Lung (tissue), 10 donors: Measurements from ENCODE around the gene PGA5. TPM values are rescaled to one million over a fixed set of nuclear protein-coding genes. Genes with fewer than 3 reads are reported as not detected.
A peak's percentile ranks its signal among the peaks of the same experiment; 100 is the strongest.
"Not testable (repeated sequence)": the region's sequence is repeated elsewhere in the genome, so short reads cannot be mapped to it uniquely, and the experiment has no call there.

ENCODE experiments used
- ATAC-seq: fragments of 200-7000 bp; cut with Tn5 transposase; one replicate; pipeline ENCODE4 v1.9.1; 2020; ENCODE audit warnings: moderate number of reproducible peaks; ENCODE audit not compliant: insufficient read depth, low FRiP score
- DNase-seq, 3 donors: peaks; one replicate each; pipeline ENCODE4 v3.0.0-alpha.2; 2013 to 2017
- H3K27ac ChIP-seq, 2 donors: one replicate each; pipeline ENCODE4 v1.5.1; 2013; ENCODE audit warnings: mild to moderate bottlenecking in 2 of 2, moderate library complexity in 2 of 2, control low read depth in 1 of 2, inconsistent platforms in 1 of 2, low read depth in 1 of 2, low read length in 1 of 2
- H3K27me3 ChIP-seq, 3 donors: one replicate each; pipeline ENCODE4 v1.5.1; 2013; ENCODE audit warnings: low read length in 2 of 3; ENCODE audit not compliant: control insufficient read depth in 3 of 3, insufficient read depth in 3 of 3
- H3K36me3 ChIP-seq, 4 donors: one replicate each; pipeline ENCODE4 v1.5.1; 2013; ENCODE audit warnings: low read length in 4 of 4, mild to moderate bottlenecking in 1 of 4, moderate library complexity in 1 of 4; ENCODE audit not compliant: control insufficient read depth in 4 of 4, insufficient read depth in 4 of 4
- H3K4me1 ChIP-seq, 5 donors: one replicate each; pipeline ENCODE4 v1.5.1; 2013; ENCODE audit warnings: low read length in 5 of 5, mild to moderate bottlenecking in 2 of 5, moderate library complexity in 1 of 5; ENCODE audit not compliant: control insufficient read depth in 5 of 5, insufficient read depth in 5 of 5
- H3K4me3 ChIP-seq: one replicate; pipeline ENCODE4 v1.5.1; 2013; ENCODE audit warnings: mild to moderate bottlenecking, control low read depth, moderate library complexity
- H3K9ac ChIP-seq, 2 donors: one replicate each; pipeline ENCODE4 v1.5.1; 2013; ENCODE audit warnings: low read length in 2 of 2, control low read depth in 1 of 2; ENCODE audit not compliant: insufficient read depth in 1 of 2
- H3K9me3 ChIP-seq, 4 donors: one replicate each; pipeline ENCODE4 v1.5.1; 2013; ENCODE audit warnings: low read length in 3 of 4, mild to moderate bottlenecking in 1 of 4, moderate library complexity in 1 of 4; ENCODE audit not compliant: control insufficient read depth in 4 of 4, insufficient read depth in 3 of 4
- WGBS, 2 donors: extraction: QIAGEN DNeasy Blood & Tissue Kit; methylation state at CpG; one replicate each; pipeline ENCODE4 v1.1.7; 2013; 5-methylcytosine and 5-hydroxymethylcytosine counted together
- polyA plus RNA-seq, 2 donors: library from polyadenylated mRNA; stranded (reverse); fragments of 200-250 nt; gene quantifications; one replicate each; pipeline ENCODE4 v1.2.1, GENCODE V29; 2013
- total RNA-seq, 2 donors: library from RNA; depleted of rRNA in 1 of 2; stranded (reverse); fragments of >200 nt in 1 of 2; gene quantifications; one replicate each; pipeline ENCODE4 v1.2.1, GENCODE V29; 2014 to 2021
- donor health status: Bipolar disorder and iron deficiency.
- donor health status: healthy.
- donor health status: DM: yes; HTN: yes; CAD: no.

PGA5 gene
- total and polyA plus RNA-seq, 4 donors = 0.08 to 0.55 (median 0.09) TPM; not detected in 1

DNA sequence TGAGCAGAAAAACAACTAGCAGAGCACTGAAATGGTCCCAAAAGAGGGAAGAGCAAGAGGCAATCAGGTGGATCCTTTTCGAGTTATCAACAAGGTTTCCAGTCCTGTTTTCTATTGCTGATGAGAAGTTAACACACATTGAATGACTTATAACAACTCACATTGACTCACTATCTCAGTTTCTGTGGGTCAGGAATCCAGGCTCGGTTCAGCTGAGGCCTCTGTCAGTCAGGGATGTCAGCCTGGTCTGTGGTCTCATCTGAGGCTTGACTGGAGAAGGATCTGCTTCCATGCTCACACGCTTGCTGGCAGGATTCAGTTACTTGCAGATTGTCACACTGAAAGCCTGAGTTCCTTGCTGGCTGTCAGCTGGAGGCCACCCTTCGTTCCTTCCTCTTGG lies 3.8 kb upstream of the PGA5 start:
- DNase-seq, H3K36me3 ChIP-seq, ATAC-seq, H3K4me3 ChIP-seq, H3K9me3 ChIP-seq, H3K4me1 ChIP-seq, H3K27me3 ChIP-seq, H3K9ac ChIP-seq, H3K27ac ChIP-seq: not testable (repeated sequence)
- no CpG with 5 or more reads among the region's 4 CpGs for WGBS, 2 donors

GRCh38 chr11:61240288-61240687 lies 687 bp upstream of the PGA5 start:
- H3K9me3 ChIP-seq, H3K4me1 ChIP-seq, H3K36me3 ChIP-seq, H3K27ac ChIP-seq, H3K4me3 ChIP-seq, H3K27me3 ChIP-seq, DNase-seq, ATAC-seq, H3K9ac ChIP-seq: not testable (repeated sequence)
- 67 to 78% methylated on average over 8 of the region's 8 CpGs for WGBS, 2 donors

GRCh38 chr11:61241526-61241925 lies 551 bp downstream of the PGA5 start:
- not testable (repeated sequence) for H3K9ac ChIP-seq, H3K36me3 ChIP-seq, H3K27ac ChIP-seq, H3K4me3 ChIP-seq, H3K4me1 ChIP-seq, H3K9me3 ChIP-seq, H3K27me3 ChIP-seq, DNase-seq
- no CpG with 5 or more reads among the region's 5 CpGs for WGBS, 2 donors
- peak; percentile 41 for ATAC-seq

GRCh38 chr11:61245284-61245964 lies 4.4 kb downstream of the PGA5 start:
- not testable (repeated sequence) for H3K27me3 ChIP-seq, H3K27ac ChIP-seq, H3K4me3 ChIP-seq, H3K9ac ChIP-seq, DNase-seq, H3K4me1 ChIP-seq, H3K9me3 ChIP-seq, H3K36me3 ChIP-seq, ATAC-seq
- WGBS, 2 donors = no CpG with 5 or more reads among the region's 10 CpGs

GRCh38 chr11:61248071-61248470 lies 7.1 kb downstream of the PGA5 start:
- H3K36me3 ChIP-seq, H3K27me3 ChIP-seq, H3K4me1 ChIP-seq, H3K4me3 ChIP-seq, H3K27ac ChIP-seq, H3K9me3 ChIP-seq, H3K9ac ChIP-seq, ATAC-seq, DNase-seq: not testable (repeated sequence)
- WGBS, 2 donors = 86 to 92% methylated on average over 9 of the region's 9 CpGs

DNA sequence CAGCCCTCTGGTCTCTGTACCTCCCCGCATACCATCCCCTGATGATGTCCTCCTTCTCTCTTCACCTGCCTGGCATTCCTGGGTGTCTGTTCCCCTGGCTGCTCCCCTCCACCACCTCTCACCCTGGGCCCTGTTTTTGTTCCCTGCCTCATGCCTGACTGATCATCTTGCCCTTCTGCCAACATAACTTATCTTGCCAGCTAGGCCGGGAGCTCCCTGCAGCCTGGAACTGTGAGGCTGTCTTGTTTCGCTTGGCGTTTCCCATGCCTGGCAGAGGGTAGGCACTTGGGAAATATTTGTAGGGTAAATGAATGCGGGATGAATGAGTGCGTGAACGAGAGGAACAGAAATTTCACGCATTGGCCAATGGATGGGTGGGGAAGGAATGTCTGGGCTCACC lies 8.2 kb downstream of the PGA5 start:
- 87 to 91% methylated on average over 8 of the region's 8 CpGs for WGBS, 2 donors
- H3K9ac ChIP-seq, H3K9me3 ChIP-seq, DNase-seq, H3K4me1 ChIP-seq, H3K4me3 ChIP-seq, H3K27me3 ChIP-seq, H3K27ac ChIP-seq, H3K36me3 ChIP-seq, ATAC-seq: not testable (repeated sequence)

DNA sequence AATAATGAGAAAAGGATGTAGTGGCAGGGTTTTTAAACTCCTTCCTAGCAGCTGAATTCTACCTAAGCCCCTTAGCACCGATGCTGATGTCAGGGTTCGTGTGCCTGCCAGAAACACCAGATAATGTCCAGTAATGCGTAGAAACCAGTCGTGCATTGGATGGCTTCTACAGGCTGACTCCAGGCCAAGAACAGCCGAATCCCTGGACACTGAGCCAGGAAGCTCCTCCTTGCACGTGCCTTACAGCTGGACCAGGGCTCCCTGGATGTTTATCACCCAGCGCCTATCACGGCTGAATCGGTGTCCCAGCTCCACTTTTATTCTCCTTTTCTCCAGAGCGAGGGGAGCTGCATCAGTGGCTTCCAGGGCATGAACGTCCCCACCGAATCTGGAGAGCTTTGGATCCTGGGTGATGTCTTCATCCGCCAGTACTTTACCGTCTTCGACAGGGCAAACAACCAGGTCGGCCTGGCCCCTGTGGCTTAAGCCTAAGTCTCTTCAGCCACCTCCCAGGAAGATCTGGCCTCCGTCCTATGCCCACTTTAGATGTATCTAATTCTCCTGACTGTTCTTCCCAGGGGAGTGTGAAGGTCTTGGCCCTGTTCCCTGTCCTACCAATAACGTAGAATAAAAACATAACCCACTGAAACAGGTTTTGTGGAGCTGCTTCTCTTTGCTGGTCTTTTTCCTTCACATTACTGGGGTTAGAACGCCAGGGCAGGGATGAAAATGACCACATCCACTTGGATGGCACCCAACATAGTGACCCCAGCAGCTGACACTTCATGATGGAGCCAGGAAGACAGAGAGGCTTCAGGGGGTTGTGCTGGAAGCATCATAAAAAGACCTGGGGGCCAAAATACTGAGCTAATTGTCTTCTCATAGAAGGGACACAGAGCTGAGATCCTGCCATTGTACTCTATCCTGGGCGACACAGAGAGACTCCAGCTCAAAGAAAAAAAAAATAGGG lies 10.1 kb downstream of the PGA5 start:
- 73 to 87% methylated on average over 20 of the region's 20 CpGs for WGBS, 2 donors
- not testable (repeated sequence) for H3K4me1 ChIP-seq, H3K9me3 ChIP-seq, H3K9ac ChIP-seq, H3K36me3 ChIP-seq, H3K4me3 ChIP-seq, H3K27me3 ChIP-seq, H3K27ac ChIP-seq, ATAC-seq
- peak in 2 of 3 donors; percentile 26 to 60 for DNase-seq

DNA sequence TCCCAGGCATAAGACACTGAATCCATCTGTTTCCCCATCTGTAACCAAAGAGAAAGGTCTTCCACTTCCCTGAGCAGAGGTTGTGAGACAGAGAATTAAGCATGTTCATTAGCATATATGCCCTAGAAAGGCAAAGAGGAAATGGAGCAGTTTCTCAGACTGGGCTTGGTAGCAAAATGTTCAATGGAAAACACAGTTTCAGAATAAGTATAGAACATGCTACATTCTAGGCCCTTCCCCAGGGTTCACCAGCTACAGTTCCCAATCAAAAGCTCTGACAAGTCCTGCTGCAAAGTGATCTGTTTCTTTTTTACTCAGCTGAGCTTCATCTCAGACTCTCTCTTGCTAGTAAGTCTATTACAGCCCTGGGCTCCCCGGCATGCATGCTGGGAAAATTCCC lies 11.4 kb downstream of the PGA5 start:
- H3K36me3 ChIP-seq, ATAC-seq, H3K4me1 ChIP-seq, H3K4me3 ChIP-seq, H3K27me3 ChIP-seq, H3K9me3 ChIP-seq, H3K9ac ChIP-seq, DNase-seq, H3K27ac ChIP-seq: not testable (repeated sequence)
- WGBS, 2 donors = 50 to 58% methylated on average over 1 of the region's 1 CpG
